Keratinocyte (primary cell): Measurements from ENCODE around the gene SERPINB12.

Experiments used
- CTCF ChIP-seq, 3 experiments: IDR thresholded peaks in 1 of 3; conservative IDR thresholded peaks in 1 of 3; optimal IDR thresholded peaks in 1 of 3; 2 replicates in 2 of 3; 3 replicates in 1 of 3; pipeline versions ENCODE3 to v1.5.1; 2011; ENCODE audit warnings: low read length in 3 of 3, mild to moderate bottlenecking in 3 of 3, moderate library complexity in 2 of 3, control low read depth in 1 of 3, inconsistent platforms in 1 of 3; ENCODE audit not compliant: insufficient read depth in 2 of 3; ENCODE audit errors: extremely low read depth in 1 of 3
- EZH2 ChIP-seq: IDR thresholded peaks from one replicate; pipeline ENCODE4 v1.6.1; 2012; ENCODE audit warnings: inconsistent platforms, mild to moderate bottlenecking, low read length, moderate library complexity

- no peak for TF ChIP-seq CTCF (optimal IDR thresholded peaks at IDR 0.05 in 1 of 3, IDR thresholded peaks at IDR 0.05 in 1 of 3, conservative IDR thresholded peaks at IDR 0.05 in 1 of 3; ENCODE audit: extremely low read depth in 1 of 3, insufficient read depth in 2 of 3, low read length in 3 of 3)
- TF ChIP-seq EZH2, result no peak
Observed at GRCh38 chr18:63613420-63613819, 71.3 kb downstream of the SERPINB12 start.
